ENCODE measurements around the gene PLCXD1.
"Not testable (repeated sequence)": the region's sequence is repeated elsewhere in the genome, so short reads cannot be mapped to it uniquely, and the experiment has no call there.

Gene PLCXD1

GRCh38 chrX:276581-277201 lies 4.5 kb upstream of the PLCXD1 start:
- in situ Hi-C loops (cut with MboI; ENCODE audit: low pct_unique_long_range_greater_than_20kb, low sequenced_read_pairs, unreplicated experiment) = no loop called here
- TF ChIP-seq, protein P1, sequence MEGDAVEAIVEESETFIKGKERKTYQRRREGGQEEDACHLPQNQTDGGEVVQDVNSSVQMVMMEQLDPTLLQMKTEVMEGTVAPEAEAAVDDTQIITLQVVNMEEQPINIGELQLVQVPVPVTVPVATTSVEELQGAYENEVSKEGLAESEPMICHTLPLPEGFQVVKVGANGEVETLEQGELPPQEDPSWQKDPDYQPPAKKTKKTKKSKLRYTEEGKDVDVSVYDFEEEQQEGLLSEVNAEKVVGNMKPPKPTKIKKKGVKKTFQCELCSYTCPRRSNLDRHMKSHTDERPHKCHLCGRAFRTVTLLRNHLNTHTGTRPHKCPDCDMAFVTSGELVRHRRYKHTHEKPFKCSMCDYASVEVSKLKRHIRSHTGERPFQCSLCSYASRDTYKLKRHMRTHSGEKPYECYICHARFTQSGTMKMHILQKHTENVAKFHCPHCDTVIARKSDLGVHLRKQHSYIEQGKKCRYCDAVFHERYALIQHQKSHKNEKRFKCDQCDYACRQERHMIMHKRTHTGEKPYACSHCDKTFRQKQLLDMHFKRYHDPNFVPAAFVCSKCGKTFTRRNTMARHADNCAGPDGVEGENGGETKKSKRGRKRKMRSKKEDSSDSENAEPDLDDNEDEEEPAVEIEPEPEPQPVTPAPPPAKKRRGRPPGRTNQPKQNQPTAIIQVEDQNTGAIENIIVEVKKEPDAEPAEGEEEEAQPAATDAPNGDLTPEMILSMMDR (IDR thresholded peaks at IDR 0.05; ENCODE audit: extremely low read depth, insufficient read depth, missing control alignments) = no peak
- peak; percentile 56 for DNase-seq (ENCODE audit: low spot score)

DNA sequence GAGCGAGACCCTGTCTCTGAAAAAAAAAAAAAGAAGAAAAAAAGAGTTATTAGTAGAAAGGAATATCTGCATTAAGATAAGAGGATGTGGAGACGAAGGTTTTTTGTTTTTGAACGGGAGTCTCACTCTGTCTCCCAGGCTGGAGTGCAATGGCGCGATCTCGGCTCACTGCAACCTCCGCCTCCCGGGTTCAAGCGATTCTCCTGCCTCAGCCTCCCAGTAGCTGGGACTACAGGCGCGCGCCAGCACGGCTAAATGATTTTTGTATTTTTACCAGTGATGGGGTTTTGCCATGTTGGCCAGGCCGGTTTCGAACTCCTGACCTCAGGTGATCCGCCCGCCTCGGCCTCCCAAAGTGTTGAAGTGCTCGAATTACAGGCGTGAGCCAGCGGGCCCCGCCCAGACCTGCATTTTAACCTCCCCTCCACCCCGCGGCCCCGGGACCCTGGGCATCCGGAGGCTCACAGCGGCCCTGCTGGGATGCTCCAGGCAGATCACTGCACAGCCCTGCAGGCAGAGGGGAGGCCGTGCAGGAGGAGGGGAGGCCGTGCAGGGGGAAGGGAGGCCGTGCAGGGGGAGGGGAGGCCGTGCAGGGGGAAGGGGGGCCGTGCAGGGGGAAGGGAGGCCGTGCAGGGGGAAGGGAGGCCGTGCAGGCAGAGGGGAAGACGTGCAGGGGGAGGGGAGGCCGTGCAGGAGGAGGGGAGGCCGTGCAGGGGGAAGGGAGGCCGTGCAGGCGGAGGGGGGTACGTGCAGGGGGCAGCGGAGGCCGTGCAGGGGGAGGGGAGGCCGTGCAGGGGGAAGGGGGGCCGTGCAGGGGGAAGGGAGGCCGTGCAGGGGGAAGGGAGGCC lies 1.2 kb upstream of the PLCXD1 start:
- DNase-seq (ENCODE audit: low spot score); in situ Hi-C loops (cut with MboI; ENCODE audit: low pct_unique_long_range_greater_than_20kb, low sequenced_read_pairs, unreplicated experiment): not testable (repeated sequence)

- in situ Hi-C loops (cut with MboI; ENCODE audit: low pct_unique_long_range_greater_than_20kb, low sequenced_read_pairs, unreplicated experiment); DNase-seq (ENCODE audit: low spot score): not testable (repeated sequence)
Measured at GRCh38 chrX:280722-281121, 459 bp upstream of the PLCXD1 start.

GRCh38 chrX:282000-282681 lies 960 bp downstream of the PLCXD1 start:
- DNase-seq (ENCODE audit: low spot score); in situ Hi-C loops (cut with MboI; ENCODE audit: low pct_unique_long_range_greater_than_20kb, low sequenced_read_pairs, unreplicated experiment): not testable (repeated sequence)

- TF ChIP-seq, protein P1 (IDR thresholded peaks at IDR 0.05; ENCODE audit: extremely low read depth, insufficient read depth, missing control alignments) = no peak
- in situ Hi-C loops (cut with MboI; ENCODE audit: low pct_unique_long_range_greater_than_20kb, low sequenced_read_pairs, unreplicated experiment) = no loop called here
- peak; percentile 96 for DNase-seq (ENCODE audit: low spot score)
Measured at GRCh38 chrX:283115-283845, 2.1 kb downstream of the PLCXD1 start.

DNA sequence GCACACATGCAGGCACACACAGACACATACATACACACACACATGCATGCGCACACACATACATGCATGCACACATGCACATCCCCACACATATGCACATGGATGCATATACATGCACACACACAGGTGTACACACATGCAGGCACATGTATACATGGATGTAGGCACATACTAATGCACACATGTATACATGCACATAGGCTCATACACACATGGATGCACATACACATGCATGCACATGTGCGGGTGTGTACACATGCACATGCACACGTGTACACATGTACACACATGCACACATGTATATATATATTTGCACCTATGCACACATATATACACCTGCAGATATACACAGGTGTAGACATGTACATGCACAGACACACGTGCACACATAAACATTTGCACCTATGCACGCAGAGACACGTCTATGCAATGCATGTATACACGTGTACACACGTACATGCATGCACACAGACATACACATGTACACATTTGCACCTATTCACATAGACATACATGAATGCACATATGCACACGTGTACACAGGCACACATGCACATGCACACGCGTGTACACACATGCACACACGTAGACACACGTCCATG lies 4.0 kb downstream of the PLCXD1 start:
- in situ Hi-C loops (cut with MboI; ENCODE audit: low pct_unique_long_range_greater_than_20kb, low sequenced_read_pairs, unreplicated experiment) = no loop called here
- TF ChIP-seq, protein P1 (IDR thresholded peaks at IDR 0.05; ENCODE audit: extremely low read depth, insufficient read depth, missing control alignments) = no peak
- no peak for DNase-seq (ENCODE audit: low spot score)

DNA sequence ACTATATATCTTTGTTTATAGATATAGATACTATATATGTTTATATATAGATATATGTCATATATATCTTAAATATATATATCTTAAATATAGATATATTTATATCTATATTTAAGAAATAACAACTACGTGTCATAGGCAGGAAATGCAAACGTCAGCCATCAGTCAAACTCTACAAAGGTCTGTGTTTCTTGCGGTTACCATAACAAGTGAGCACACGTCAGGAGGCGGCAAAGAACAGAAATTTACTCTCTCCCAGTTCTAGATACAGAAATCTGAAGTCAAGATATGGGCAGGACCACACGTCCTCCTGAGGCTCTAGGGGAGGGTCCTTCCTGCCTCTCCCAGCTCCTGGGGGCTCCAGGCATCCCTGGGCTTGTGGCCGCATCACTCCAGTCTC lies 6.5 kb downstream of the PLCXD1 start:
- no peak for DNase-seq (ENCODE audit: low spot score)
- TF ChIP-seq, protein P1 (IDR thresholded peaks at IDR 0.05; ENCODE audit: extremely low read depth, insufficient read depth, missing control alignments) = no peak
- in situ Hi-C loops (cut with MboI; ENCODE audit: low pct_unique_long_range_greater_than_20kb, low sequenced_read_pairs, unreplicated experiment) = no loop called here
